Ishikawa (cell line): ENCODE data around the gene GUCY2F.

Experiments used
- CEBPB ChIP-seq: IDR thresholded peaks from 2 replicates; pipeline ENCODE4 v1.6.1; 2012
- EGR1 ChIP-seq: IDR thresholded peaks from 2 replicates; pipeline ENCODE4 v1.6.1; 2012
- EP300 ChIP-seq: IDR thresholded peaks from 2 replicates; pipeline ENCODE4 v1.6.1; 2012; ENCODE audit warnings: borderline replicate concordance
- TCF12 ChIP-seq: IDR thresholded peaks from 2 replicates; pipeline ENCODE4 v1.6.1; 2012; ENCODE audit warnings: low read depth
- TEAD4 ChIP-seq: IDR thresholded peaks from 2 replicates; pipeline ENCODE4 v1.6.1; 2012
- ZBTB7A ChIP-seq: IDR thresholded peaks from 2 replicates; pipeline ENCODE4 v1.6.1; 2012; ENCODE audit warnings: low read depth
- TF ChIP-seq, protein P1 (sequence below): IDR thresholded peaks from 2 replicates; pipeline ENCODE4 v1.6.1; 2012; ENCODE audit warnings: low read depth, mild to moderate bottlenecking
- TF ChIP-seq, protein P2 (sequence below): IDR thresholded peaks from 2 replicates; pipeline ENCODE4 v1.6.1; 2012
- TF ChIP-seq, protein P3 (sequence below): IDR thresholded peaks from 2 replicates; pipeline ENCODE4 v1.6.1; 2012

DNA sequence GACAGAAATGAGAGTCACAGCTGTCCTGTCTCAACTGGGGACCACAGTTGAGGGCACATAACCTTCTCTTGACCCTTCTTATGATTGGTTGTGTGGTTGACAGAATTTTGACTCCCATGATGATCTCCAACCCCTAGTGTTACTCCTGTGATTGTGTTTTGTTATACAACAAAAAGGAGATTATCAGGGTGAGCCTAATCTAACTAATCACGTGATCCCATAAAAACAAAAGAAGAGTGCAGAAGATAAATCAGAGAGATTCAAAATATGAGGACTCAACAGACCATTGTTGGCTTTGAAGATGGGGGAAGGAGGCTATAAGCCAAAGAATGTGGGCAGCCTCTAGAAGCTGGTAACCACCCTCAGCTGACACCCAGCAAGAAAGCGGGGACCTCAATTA is 72.7 kb downstream of the GUCY2F start:
- TF ChIP-seq EGR1 (no peak), CEBPB (no peak), ZBTB7A (no peak), EP300 (no peak), TEAD4 (no peak), TCF12 (no peak)
- TF ChIP-seq, protein P1, sequence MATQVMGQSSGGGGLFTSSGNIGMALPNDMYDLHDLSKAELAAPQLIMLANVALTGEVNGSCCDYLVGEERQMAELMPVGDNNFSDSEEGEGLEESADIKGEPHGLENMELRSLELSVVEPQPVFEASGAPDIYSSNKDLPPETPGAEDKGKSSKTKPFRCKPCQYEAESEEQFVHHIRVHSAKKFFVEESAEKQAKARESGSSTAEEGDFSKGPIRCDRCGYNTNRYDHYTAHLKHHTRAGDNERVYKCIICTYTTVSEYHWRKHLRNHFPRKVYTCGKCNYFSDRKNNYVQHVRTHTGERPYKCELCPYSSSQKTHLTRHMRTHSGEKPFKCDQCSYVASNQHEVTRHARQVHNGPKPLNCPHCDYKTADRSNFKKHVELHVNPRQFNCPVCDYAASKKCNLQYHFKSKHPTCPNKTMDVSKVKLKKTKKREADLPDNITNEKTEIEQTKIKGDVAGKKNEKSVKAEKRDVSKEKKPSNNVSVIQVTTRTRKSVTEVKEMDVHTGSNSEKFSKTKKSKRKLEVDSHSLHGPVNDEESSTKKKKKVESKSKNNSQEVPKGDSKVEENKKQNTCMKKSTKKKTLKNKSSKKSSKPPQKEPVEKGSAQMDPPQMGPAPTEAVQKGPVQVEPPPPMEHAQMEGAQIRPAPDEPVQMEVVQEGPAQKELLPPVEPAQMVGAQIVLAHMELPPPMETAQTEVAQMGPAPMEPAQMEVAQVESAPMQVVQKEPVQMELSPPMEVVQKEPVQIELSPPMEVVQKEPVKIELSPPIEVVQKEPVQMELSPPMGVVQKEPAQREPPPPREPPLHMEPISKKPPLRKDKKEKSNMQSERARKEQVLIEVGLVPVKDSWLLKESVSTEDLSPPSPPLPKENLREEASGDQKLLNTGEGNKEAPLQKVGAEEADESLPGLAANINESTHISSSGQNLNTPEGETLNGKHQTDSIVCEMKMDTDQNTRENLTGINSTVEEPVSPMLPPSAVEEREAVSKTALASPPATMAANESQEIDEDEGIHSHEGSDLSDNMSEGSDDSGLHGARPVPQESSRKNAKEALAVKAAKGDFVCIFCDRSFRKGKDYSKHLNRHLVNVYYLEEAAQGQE: no peak
- TF ChIP-seq, protein P2, sequence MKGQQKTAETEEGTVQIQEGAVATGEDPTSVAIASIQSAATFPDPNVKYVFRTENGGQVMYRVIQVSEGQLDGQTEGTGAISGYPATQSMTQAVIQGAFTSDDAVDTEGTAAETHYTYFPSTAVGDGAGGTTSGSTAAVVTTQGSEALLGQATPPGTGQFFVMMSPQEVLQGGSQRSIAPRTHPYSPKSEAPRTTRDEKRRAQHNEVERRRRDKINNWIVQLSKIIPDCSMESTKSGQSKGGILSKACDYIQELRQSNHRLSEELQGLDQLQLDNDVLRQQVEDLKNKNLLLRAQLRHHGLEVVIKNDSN: no peak
- TF ChIP-seq, protein P3, sequence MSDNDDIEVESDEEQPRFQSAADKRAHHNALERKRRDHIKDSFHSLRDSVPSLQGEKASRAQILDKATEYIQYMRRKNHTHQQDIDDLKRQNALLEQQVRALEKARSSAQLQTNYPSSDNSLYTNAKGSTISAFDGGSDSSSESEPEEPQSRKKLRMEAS: no peak
